Cardiac muscle cell (in vitro differentiated cells and primary cell): ENCODE data around the gene NUDT21. TPM values are rescaled to one million over a fixed set of nuclear protein-coding genes. Genes with fewer than 3 reads are reported as not detected.

Source experiments
- DNase-seq, 2 donors: peaks; one replicate each; pipeline versions ENCODE4 v3.0.0 to v3.0.0-alpha.2; 2010 to 2017; ENCODE audit warnings: low read depth in 1 of 2, low spot score in 1 of 2
- H3K27ac ChIP-seq: fragments of 200-600 bp; sonication (generic); 2 replicates; pipeline ENCODE4 v1.5.1; 2016
- H3K27me3 ChIP-seq: fragments of 200-600 bp; sonication (generic); 2 replicates; pipeline ENCODE4 v1.6.0; 2016; ENCODE audit warnings: control low read depth
- H3K36me3 ChIP-seq: fragments of 200-600 bp; sonication (generic); 2 replicates; pipeline ENCODE4 v1.5.1; 2016; ENCODE audit warnings: control low read depth
- H3K4me1 ChIP-seq: fragments of 200-600 bp; sonication (generic); 2 replicates; pipeline ENCODE4 v1.8.1; 2017; ENCODE audit warnings: low read depth, mild to moderate bottlenecking, mixed run types
- H3K4me3 ChIP-seq: fragments of 200-600 bp; sonication (generic); 2 replicates; pipeline ENCODE4 v1.5.1; 2016; ENCODE audit warnings: mild to moderate bottlenecking
- H3K9me3 ChIP-seq: fragments of 200-600 bp; sonication (generic); 2 replicates; pipeline ENCODE4 v1.5.1; 2017; ENCODE audit warnings: low read depth, mild to moderate bottlenecking, control low read depth
- polyA plus RNA-seq: library from polyadenylated mRNA; unstranded; fragments of >200 nt; fragmentation: Nextera tagmentation; extraction: Ambion mirVana; gene quantifications from 2 replicates; pipeline ENCODE4 v1.2.1, GENCODE V29; 2016
- total RNA-seq: library from RNA; depleted of rRNA; stranded (reverse); fragments of >200 nt; gene quantifications from 2 replicates; pipeline ENCODE4 v1.2.3, GENCODE V29; 2016
- TF ChIP-seq, protein P1 (sequence below): IDR thresholded peaks from 2 replicates; pipeline ENCODE4 v1.5.1; 2012; ENCODE audit warnings: low read depth, mild to moderate bottlenecking, low read length

The NUDT21 gene
- total and polyA plus RNA-seq, 2 experiments from 2014 or later: 47.4 to 79.9 TPM

DNA sequence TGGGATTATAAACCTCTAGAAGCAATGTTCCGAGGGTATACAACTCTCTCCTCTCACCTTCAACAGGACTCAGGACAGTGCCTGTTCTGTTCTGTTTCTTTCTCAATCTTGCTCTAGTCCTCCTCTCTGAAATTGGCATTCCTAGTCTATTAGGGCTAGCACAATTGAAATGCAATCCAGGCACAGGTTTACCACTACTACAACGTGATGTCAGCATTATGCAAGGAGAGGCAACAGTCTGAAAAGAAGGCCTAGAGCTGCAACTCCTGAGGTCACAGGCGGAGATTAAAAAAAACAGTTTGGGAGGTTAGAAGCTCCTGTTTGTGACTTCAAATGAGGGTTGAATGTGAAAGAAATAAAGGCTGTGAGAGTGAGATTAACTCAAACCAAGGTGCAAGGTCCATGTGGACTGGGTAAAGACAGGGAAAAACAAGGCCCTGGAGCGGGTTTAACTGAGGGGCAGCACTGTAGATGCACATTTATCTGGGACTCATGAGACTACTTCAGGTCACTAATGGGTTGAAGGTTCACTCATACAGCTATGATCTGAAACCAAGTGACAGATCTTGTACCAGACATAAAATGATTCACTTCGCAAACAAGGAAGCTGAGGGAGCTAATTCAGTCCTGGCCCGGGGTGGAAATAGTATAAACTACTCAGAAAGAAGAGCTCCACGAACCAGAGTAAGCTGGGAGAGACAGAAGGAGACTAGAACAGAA, 42.6 kb downstream of the NUDT21 start:
- peaks cover 38% of the 10 kb centered on the region for H3K36me3 ChIP-seq
- no peaks in the 10 kb centered on the region for H3K9me3 ChIP-seq
- H3K27ac ChIP-seq: no peak overlapping the region
- no peak overlapping the region for H3K4me3 ChIP-seq
- H3K4me1 ChIP-seq: no peaks in the 10 kb centered on the region
- no peak for DNase-seq
- H3K27me3 ChIP-seq: no peaks in the 10 kb centered on the region
- TF ChIP-seq, protein P1, sequence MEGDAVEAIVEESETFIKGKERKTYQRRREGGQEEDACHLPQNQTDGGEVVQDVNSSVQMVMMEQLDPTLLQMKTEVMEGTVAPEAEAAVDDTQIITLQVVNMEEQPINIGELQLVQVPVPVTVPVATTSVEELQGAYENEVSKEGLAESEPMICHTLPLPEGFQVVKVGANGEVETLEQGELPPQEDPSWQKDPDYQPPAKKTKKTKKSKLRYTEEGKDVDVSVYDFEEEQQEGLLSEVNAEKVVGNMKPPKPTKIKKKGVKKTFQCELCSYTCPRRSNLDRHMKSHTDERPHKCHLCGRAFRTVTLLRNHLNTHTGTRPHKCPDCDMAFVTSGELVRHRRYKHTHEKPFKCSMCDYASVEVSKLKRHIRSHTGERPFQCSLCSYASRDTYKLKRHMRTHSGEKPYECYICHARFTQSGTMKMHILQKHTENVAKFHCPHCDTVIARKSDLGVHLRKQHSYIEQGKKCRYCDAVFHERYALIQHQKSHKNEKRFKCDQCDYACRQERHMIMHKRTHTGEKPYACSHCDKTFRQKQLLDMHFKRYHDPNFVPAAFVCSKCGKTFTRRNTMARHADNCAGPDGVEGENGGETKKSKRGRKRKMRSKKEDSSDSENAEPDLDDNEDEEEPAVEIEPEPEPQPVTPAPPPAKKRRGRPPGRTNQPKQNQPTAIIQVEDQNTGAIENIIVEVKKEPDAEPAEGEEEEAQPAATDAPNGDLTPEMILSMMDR: no peak

GRCh38 chr16:56405977-56406672, 45.0 kb downstream of the NUDT21 start:
- DNase-seq: no peak
- no peaks in the 10 kb centered on the region for H3K27me3 ChIP-seq
- H3K4me3 ChIP-seq: no peak overlapping the region
- H3K4me1 ChIP-seq: no peaks in the 10 kb centered on the region
- H3K27ac ChIP-seq: no peak overlapping the region
- TF ChIP-seq, protein P1: no peak
- peaks cover 59% of the 10 kb centered on the region for H3K36me3 ChIP-seq
- no peaks in the 10 kb centered on the region for H3K9me3 ChIP-seq

DNA sequence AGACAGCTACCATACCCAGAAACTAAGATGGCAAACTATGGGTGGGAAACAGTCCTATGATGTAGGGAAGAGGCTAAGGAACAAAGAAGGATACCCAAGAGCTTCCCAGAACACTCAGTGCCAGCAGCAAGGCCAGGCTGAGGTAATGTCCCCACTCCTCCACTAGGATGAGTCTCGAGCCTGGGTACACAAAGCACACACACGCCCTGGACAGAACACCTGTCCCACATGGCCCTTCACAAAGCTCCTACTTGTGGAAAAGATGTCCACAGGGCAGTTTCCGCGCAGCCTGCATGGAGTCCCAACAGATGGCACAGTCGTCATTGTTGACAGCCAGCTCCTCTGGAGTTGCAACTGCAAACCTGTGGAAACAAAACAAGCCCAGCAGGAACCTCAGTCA, 49.6 kb downstream of the NUDT21 start:
- TF ChIP-seq, protein P1: peak; percentile 22
- no peaks in the 10 kb centered on the region for H3K27me3 ChIP-seq
- H3K36me3 ChIP-seq: peaks cover 41% of the 10 kb centered on the region
- no peak for DNase-seq
- no peaks in the 10 kb centered on the region for H3K9me3 ChIP-seq
- no peak overlapping the region for H3K27ac ChIP-seq
- no peaks in the 10 kb centered on the region for H3K4me1 ChIP-seq
- H3K4me3 ChIP-seq: no peak overlapping the region

GRCh38 chr16:56400458-56400857, 50.7 kb downstream of the NUDT21 start:
- TF ChIP-seq, protein P1: no peak
- Histone ChIP-seq H3K4me1 (no peaks in the 10 kb centered on the region), H3K9me3 (no peaks in the 10 kb centered on the region), H3K27me3 (no peaks in the 10 kb centered on the region), H3K36me3 (peaks cover 40% of the 10 kb centered on the region), H3K27ac (no peak overlapping the region), H3K4me3 (no peak overlapping the region)
- DNase-seq: no peak

- H3K27ac ChIP-seq: no peak overlapping the region
- TF ChIP-seq, protein P1: no peak
- H3K9me3 ChIP-seq: no peaks in the 10 kb centered on the region
- DNase-seq: no peak
- no peak overlapping the region for H3K4me3 ChIP-seq
- no peaks in the 10 kb centered on the region for H3K4me1 ChIP-seq
- H3K36me3 ChIP-seq: peaks cover 31% of the 10 kb centered on the region
- H3K27me3 ChIP-seq: no peaks in the 10 kb centered on the region
Measured at GRCh38 chr16:56399486-56399885, 51.6 kb downstream of the NUDT21 start.
